HAP-1 (cell line): ENCODE data around the gene PRKAG2.

Experiments used
- DNase-seq, 2 experiments: peaks; one replicate each; pipeline ENCODE4 v3.0.0-alpha.2; 2016 to 2020; ENCODE audit warnings: low spot score in 2 of 2
- H3K27me3 ChIP-seq: fragments of 250-450 bp; sonication (Bioruptor Pico); 2 replicates; pipeline ENCODE4 v1.5.1; 2020; ENCODE audit warnings: low read depth, mild to moderate bottlenecking, moderate library complexity
- H3K36me3 ChIP-seq: fragments of 250-450 bp; sonication (Bioruptor Pico); replicated peaks from 2 replicates; pipeline ENCODE4 v1.5.1; 2020; ENCODE audit warnings: mild to moderate bottlenecking
- H3K4me1 ChIP-seq: fragments of 250-450 bp; sonication (Bioruptor Pico); 2 replicates; pipeline ENCODE4 v1.5.1; 2020; ENCODE audit warnings: mild to moderate bottlenecking
- H3K4me3 ChIP-seq: fragments of 250-450 bp; sonication (Bioruptor Pico); 2 replicates; pipeline ENCODE4 v1.5.1; 2020; ENCODE audit warnings: mild to moderate bottlenecking, moderate library complexity
- H3K9me3 ChIP-seq: fragments of 250-450 bp; sonication (Bioruptor Pico); 2 replicates; pipeline ENCODE4 v1.5.1; 2020; ENCODE audit warnings: mild to moderate bottlenecking, moderate library complexity
- in situ Hi-C: fragments of 300-500 bp; cut with MboI; formaldehyde crosslinking; loops from 3 replicates; pipeline ENCODE4 v1.14.3; 2020; ENCODE audit warnings: low sequenced_read_pairs, inconsistent platforms, mixed read lengths

The PRKAG2 gene

DNA sequence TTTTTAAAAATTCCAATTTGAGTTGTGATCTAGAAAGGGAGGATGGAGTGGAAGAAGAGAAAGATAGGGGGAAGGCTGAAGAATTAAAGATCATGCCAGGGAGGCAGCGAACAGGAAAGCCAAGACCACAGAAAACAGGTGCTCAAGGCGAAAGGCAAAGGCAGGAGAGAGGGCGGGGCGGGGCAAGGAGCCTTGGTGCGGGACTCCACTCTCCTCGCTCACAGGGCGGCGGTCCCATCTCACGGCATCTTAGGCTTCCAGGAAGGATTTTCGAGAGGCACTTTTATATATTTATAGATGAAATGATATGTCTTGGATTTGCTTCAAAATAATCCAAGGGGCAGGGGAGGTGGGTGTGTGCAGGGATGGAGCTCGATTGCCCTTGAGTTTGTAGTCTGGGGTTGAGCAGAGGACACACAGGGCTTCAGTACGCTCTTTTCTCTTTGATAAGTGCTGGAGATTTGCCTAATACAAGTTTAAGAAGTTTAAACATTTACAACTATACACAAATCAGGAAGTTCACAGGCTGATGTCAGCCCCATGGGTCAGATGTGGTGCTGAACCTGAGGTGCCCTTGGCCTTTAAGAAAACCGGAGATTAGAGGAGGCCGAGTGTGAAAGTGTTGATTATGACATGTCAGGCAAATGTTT lies 161.1 kb downstream of the PRKAG2 start:
- in situ Hi-C loops: no loop called here
- H3K4me1 ChIP-seq: no peaks in the 10 kb centered on the region

DNA sequence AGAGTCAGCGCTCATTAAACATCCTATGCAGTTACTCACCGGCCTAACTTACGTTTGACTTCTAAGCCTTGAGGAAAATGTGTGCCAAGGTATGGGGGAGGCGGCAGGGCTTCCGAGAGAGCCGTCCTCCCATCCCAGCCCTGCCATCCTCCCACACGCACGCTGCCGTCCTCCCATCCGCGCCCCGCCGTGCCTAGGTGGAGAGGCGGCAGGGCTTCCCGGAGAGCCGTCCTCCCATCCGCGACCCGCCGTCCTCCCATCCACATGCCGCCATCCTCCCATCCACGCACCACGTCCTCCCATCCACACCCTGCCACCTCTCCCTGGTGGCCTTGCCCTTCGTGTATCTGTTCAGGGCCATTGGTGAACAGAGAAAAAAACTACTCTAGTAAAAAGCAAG lies 162.7 kb downstream of the PRKAG2 start:
- Histone ChIP-seq H3K4me1 (no peaks in the 10 kb centered on the region), H3K9me3 (no peaks in the 10 kb centered on the region), H3K27me3 (no peaks in the 10 kb centered on the region), H3K4me3 (no peak overlapping the region), H3K36me3 (no peaks in the 10 kb centered on the region)
- in situ Hi-C loops: no loop called here
- no peak for DNase-seq

More for the DNA sequence above, 161.1 kb downstream of the PRKAG2 start:
- H3K27me3 ChIP-seq: no peaks in the 10 kb centered on the region
- DNase-seq: no peak
- H3K9me3 ChIP-seq: no peaks in the 10 kb centered on the region
- no peak overlapping the region for H3K4me3 ChIP-seq
- H3K36me3 ChIP-seq: no peaks in the 10 kb centered on the region

DNA sequence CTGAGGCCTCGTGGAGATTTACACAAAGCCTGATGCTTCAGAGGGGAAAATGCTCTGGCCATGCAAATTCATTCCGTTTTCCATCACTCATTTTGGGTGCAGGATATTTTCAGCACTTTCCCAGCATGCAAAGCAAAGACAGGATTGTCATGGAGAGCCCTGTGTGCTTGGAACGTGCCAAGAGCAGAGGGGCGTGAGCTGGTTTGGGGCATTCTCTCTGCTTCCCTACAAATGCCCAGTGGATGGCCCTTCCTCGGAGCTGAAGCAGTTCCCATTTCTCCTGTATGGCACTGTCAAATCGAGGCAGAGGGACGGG lies 164.1 kb downstream of the PRKAG2 start:
- no peaks in the 10 kb centered on the region for H3K4me1 ChIP-seq
- DNase-seq: no peak
- no peaks in the 10 kb centered on the region for H3K9me3 ChIP-seq
- H3K36me3 ChIP-seq: no peaks in the 10 kb centered on the region
- in situ Hi-C loops: no loop called here
- H3K27me3 ChIP-seq: no peaks in the 10 kb centered on the region
- H3K4me3 ChIP-seq: no peak overlapping the region

DNA sequence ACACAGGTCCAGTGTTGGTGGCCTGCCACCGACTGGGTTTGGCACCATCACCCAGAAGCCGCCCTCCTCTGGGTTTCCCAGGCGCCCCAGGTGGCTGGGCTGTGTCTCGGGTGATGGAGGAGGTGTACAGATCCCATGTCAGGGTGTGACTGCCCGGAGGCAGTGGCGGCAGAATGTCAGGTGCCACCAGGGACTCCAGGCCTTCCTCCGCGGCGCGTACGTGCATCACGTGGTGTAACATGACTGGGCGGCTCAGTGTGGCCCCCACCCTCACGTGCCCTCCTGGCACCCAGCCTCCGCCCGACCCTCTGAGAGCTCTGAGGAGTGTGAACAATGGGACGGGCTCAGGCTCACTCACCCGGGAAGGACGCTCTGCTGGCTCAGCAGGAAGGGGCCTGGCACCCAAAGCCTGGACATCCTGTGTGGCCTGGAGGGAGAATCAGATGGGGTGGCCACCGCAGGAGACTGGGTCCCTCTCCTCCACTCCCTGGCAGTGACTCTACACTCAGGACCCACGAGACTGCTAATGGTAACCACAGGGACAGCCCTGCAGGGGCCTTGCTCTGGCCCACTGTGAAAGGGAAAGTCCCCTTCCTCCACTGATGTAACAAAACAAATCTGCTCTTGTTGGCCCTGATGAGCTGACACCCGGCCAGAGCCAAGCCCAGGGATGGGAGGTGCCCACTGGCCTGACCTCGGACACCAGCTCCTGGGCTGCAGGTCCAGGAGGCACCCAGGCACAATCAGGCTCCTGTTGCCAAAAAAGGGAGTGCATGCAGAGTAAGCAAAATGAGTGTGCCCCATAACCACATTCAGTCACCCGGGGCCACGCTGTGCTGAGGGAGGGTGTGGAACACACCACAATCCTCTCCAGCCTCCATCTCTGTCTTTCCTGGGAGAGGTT lies 164.8 kb downstream of the PRKAG2 start:
- Histone ChIP-seq H3K9me3 (no peaks in the 10 kb centered on the region), H3K4me3 (no peak overlapping the region), H3K4me1 (no peaks in the 10 kb centered on the region), H3K27me3 (no peaks in the 10 kb centered on the region), H3K36me3 (no peaks in the 10 kb centered on the region)
- DNase-seq: no peak
- in situ Hi-C loops: no loop called here

DNA sequence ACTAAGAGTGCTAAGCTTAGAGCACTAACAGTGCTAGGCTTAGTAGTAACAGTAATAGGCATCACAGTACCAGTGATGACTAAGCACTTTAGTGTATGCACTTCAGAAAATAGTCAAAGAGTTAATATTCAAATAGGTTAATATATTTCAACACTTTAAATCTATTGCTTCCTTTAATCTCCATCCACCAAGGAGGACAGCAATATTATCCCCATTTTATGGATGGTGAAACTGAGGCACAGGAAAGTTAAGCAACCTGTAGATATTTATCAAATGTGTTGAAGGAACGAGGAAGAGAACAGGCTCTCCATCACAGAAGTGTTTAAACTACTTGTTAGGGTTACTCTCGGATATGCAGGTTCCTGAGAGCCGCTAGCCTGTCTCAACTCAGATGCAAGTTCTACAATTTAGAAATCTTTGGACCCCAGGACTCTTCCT lies 165.5 kb downstream of the PRKAG2 start:
- H3K36me3 ChIP-seq: no peaks in the 10 kb centered on the region
- no peaks in the 10 kb centered on the region for H3K27me3 ChIP-seq
- DNase-seq: no peak
- H3K4me3 ChIP-seq: no peak overlapping the region
- no peaks in the 10 kb centered on the region for H3K4me1 ChIP-seq
- in situ Hi-C loops: no loop called here
- H3K9me3 ChIP-seq: no peaks in the 10 kb centered on the region

DNA sequence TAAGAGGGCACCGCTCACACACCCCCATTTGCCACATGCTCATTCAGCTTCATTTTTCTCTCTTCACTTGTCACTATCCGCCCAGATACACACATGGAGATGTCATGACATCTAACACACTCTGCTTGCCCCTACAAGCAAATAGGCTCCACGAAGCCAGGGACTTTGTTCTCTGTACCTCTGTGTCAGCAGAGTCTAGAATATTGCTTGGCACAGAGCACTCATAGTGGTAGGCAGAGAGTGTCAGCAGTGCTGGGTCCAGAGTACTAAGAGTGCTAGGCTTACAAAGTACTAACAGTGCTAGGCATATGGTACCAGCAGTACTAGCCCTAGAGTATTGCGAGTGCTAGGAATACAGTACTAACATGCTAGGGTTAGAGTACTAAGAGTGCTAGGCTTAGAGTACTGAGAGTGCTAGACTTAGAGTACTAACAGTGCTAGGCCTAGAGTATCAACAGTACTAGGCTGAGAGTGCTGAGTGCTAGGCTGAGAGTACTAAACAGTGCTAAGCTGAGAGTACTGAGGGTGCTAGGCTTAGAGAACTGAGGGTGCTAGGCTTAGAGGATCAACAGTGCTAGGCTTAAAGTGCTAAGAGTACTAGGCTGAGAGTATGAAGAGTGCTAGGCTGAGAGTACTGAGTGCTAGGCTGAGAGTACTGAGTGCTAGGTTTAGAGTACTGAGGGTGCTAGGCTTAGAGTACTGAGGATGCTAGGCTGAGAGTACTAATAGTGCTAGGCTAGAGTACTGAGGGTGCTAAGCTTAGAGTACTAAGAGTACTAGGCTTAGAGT lies 166.1 kb downstream of the PRKAG2 start:
- Histone ChIP-seq H3K4me1 (no peaks in the 10 kb centered on the region), H3K36me3 (no peaks in the 10 kb centered on the region), H3K27me3 (no peaks in the 10 kb centered on the region), H3K9me3 (no peaks in the 10 kb centered on the region), H3K4me3 (no peak overlapping the region)
- in situ Hi-C loops: no loop called here
- no peak for DNase-seq

DNA sequence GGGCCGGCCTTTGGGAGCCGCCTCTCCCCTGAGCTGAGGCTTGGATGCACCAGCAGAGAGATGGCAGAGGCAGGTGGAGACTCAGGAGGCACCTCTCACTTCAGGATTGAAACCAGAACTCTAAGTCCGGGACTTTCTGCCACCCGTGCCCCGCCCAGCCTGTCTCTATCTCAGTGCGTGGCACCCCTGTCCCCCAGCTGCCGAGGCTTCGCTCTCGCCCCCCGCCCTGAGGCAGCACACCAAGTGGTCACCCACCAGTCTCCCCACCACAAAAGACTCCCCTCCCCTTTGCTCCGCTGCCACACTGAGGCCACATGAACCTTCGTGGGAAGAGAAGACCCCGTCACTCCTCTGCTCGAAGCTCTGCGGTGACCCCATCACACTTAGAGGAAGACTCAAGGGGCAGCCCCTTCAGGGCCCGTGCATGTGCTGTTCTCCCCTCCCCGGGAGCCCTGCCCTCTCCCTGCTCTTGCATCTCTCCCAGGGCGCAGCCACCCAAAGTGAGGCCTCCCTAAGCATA lies 166.7 kb downstream of the PRKAG2 start:
- Histone ChIP-seq H3K4me1 (no peaks in the 10 kb centered on the region), H3K9me3 (no peaks in the 10 kb centered on the region), H3K36me3 (no peaks in the 10 kb centered on the region), H3K4me3 (no peak overlapping the region), H3K27me3 (no peaks in the 10 kb centered on the region)
- in situ Hi-C loops: no loop called here
- DNase-seq: no peak

DNA sequence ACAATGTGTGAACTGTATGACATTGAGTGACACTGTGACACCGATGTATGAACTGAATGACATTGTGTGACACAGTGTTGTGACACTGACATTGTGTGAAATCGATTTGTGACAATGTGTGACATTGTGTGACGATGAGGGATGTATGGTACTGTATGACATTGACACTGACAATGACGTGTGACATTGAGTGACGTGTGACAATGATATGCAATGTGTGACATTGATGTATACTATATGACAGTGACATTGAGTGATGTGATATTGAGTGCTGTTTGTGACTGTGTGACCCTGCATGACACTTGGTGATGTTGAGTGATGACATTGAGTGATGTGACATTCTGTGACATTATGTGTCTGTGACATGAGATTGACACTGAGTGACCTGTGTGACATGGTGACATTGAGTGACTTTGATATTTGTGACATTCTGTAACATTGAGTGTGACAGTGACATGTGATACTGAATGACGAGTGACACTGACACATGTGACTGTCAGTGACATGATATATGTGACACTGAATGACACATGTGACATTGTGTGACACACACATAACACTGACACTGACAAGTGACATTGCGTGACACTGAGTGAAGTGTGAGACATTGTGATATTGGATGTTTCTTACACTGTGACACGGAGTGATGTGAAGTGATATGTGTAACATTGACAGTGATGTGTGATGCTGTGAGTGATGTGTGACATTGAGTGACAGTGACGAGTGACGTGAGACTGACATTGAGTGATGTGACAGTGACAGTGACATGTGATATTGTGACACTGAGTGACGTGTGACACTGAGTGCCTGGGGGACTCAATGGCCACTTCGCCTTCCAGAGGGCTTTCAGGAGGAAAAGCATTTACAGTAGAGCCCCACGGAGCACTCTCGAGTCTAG lies 167.5 kb downstream of the PRKAG2 start:
- Histone ChIP-seq H3K36me3 (no peaks in the 10 kb centered on the region), H3K4me1 (no peaks in the 10 kb centered on the region), H3K9me3 (no peaks in the 10 kb centered on the region), H3K27me3 (no peaks in the 10 kb centered on the region), H3K4me3 (no peak overlapping the region)
- no peak for DNase-seq
- in situ Hi-C loops: no loop called here

DNA sequence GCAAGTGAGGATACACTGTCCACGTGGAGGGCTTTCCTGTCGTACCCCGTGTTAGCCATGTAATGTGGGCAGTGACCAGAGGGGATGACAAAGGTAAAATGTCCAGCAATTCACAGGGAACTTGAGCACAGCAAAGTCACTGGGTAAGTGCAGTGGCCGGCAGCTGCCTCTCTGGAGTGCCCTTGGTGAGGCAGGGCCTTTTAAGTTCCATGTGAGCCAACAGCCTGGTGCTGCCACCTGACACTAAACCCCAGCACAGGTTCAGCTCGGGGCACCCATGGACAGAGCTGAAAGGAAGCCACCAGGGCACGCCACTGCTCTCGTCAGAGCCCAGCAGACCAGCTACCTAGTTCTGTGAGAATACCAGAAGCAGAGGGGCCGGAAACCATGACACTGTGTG lies 168.3 kb downstream of the PRKAG2 start:
- H3K27me3 ChIP-seq: no peaks in the 10 kb centered on the region; the same call in 1 of the 2 replicates
- in situ Hi-C loops: no loop called here
- H3K9me3 ChIP-seq: no peaks in the 10 kb centered on the region
- H3K4me1 ChIP-seq: no peaks in the 10 kb centered on the region
- no peaks in the 10 kb centered on the region for H3K36me3 ChIP-seq
- DNase-seq: no peak
- H3K4me3 ChIP-seq: no peak overlapping the region

DNA sequence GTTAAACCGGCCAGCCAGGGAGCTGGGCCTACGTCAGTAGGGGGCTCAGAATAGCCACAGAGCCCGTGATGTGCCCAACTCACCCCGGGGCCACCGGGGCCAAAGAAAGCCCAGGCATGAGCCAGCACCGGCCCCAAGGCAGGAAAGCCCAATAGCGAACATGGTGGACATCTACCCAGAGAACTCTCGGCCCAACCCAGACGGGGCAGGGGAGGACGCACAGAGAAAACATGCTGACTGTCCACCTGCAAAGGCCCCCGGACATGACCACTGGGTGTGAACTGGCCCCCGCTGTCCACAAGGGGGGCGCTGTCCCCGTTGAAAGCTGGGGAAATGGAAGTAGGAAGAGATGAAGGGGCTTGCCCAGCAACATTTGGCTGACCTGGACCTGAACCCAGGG lies 169.2 kb downstream of the PRKAG2 start:
- no peaks in the 10 kb centered on the region for H3K4me1 ChIP-seq
- no peaks in the 10 kb centered on the region for H3K36me3 ChIP-seq
- DNase-seq: no peak
- H3K4me3 ChIP-seq: no peak overlapping the region
- in situ Hi-C loops: no loop called here
- H3K27me3 ChIP-seq: no peaks in the 10 kb centered on the region; the same call in 1 of the 2 replicates
- H3K9me3 ChIP-seq: no peaks in the 10 kb centered on the region

DNA sequence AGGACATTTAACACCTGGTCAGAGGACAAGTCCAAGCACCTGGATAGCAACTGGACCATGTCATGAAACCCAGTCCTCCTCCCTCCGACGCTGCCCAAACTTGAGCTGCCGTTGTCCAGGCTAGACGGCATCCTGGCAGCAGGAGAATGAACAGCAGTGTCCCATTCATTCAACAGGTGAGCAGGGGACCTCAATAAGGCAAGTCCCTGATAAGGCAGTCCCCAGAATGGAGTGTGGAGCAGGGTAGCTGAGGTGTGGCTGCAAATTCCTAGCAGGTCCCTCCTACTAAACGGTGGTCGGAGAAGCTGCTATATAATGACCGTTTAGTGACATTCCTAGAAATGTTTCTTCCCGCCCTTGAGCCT lies 169.8 kb downstream of the PRKAG2 start:
- no peaks in the 10 kb centered on the region for H3K36me3 ChIP-seq
- no peak overlapping the region for H3K4me3 ChIP-seq
- no peaks in the 10 kb centered on the region for H3K4me1 ChIP-seq
- H3K27me3 ChIP-seq: no peaks in the 10 kb centered on the region; the same call in 1 of the 2 replicates
- no peak for DNase-seq
- in situ Hi-C loops: no loop called here
- no peaks in the 10 kb centered on the region for H3K9me3 ChIP-seq

DNA sequence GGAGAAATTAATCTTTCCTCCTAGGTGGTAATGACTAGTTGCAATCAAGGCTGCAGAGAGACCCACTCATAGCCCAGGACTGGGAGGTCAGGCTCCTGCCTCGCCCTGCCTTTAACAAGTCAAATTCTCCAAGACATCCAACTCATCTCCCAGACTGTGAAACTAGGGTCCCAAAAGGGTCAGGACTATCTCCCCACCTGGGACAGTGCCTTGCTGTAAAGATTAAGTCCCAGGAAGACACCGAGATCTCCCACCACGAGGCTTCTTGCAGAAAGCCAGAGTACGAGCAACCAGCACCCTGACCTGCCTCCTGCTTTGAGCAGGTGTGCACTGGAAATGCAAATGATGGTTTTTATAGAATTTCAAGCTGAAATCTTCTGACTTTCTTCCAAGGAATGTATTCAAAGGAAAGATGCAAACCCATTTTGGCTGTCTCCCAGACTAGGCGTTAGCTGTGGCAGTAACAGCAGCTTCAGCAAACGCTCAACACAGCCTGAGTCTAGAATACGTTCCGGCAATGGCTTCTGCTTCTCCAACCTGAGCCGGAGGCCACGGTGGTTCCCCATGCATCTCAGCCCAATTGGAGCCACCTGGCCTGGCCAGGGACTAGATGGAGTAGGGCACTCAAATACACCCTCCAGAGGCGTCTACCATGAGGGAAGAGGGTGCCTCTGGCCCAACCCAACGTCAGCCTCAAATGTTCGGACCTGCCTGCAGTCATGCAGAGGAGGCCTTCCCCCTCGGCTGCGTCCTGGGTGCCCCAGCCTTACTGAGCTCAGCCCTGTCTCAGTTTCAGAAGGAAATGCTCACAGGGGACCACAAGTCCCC lies 170.4 kb downstream of the PRKAG2 start:
- no peak for DNase-seq
- H3K9me3 ChIP-seq: no peaks in the 10 kb centered on the region
- H3K4me3 ChIP-seq: no peak overlapping the region
- H3K27me3 ChIP-seq: no peaks in the 10 kb centered on the region; the same call in 1 of the 2 replicates
- in situ Hi-C loops: no loop called here
- no peaks in the 10 kb centered on the region for H3K4me1 ChIP-seq
- no peaks in the 10 kb centered on the region for H3K36me3 ChIP-seq
